ENCODE results near the gene KCNC2. TPM values are rescaled to one million over a fixed set of nuclear protein-coding genes. Genes with fewer than 3 reads are reported as not detected.
"Not testable (repeated sequence)": the region's sequence is repeated elsewhere in the genome, so short reads cannot be mapped to it uniquely, and the experiment has no call there.

KCNC2 gene
- total and polyA plus RNA-seq, 9 of the 15 experiments (the other 6 are each of a cell fraction or from before 2014, with no cell fraction given): not detected

DNA sequence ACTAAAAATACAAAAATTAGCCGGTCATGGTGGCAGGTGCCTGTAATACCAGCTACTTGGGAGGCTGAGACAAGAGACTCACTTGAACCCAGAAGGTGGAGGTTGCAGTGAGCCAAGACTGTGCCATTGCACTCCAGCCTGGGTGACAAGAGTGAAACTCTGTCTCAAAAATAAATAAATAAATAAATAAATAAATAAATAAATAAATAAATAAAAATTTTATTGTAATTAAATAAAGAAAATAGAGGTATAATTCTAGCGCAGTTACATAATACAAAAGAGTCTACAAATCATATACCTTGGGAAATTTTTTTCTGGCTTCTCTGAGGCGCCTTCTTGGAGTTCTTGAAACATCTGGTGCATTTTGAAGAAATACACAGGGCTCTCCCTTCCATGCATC lies 23.8 kb downstream of the KCNC2 start:
- DNase-seq (ENCODE audit: extremely low read depth in 1 of 4, low spot score in 3 of 4); POLR2A ChIA-PET; H3K79me2 ChIP-seq (ENCODE audit: control insufficient read depth, insufficient read depth, low read length); H3K9ac ChIP-seq (ENCODE audit: insufficient read depth in 1 of 2, low read depth in 2 of 2, low read length in 2 of 2); H3K27ac ChIP-seq (ENCODE audit: extremely low read depth, low read depth, low read length); intact Hi-C loops (cut with micrococcal nuclease); H3K36me3 ChIP-seq (ENCODE audit: control insufficient read depth, insufficient read depth, low read length); H4K20me1 ChIP-seq (replicated peaks; ENCODE audit: control insufficient read depth, insufficient read depth, low read length); CTCF ChIA-PET (ENCODE audit: low intra/inter-chr PET ratio); H3K27me3 ChIP-seq (ENCODE audit: control insufficient read depth in 2 of 2, insufficient read depth in 2 of 2, low read length in 2 of 2); H3K4me3 ChIP-seq; H3K9me3 ChIP-seq (replicated peaks; ENCODE audit: control insufficient read depth, insufficient read depth, low read depth, low read length); H2AFZ ChIP-seq (ENCODE audit: low read depth, low read length); H3K4me2 ChIP-seq (ENCODE audit: insufficient read depth, low read length); H3K9me1 ChIP-seq (ENCODE audit: control insufficient read depth, insufficient read depth, low read length); ATAC-seq; BruUV-seq (replicated peaks); FAIRE-seq; in situ Hi-C loops (cut with MboI); H3K4me1 ChIP-seq (replicated peaks in 1 of 2; ENCODE audit: control insufficient read depth in 2 of 2, insufficient read depth in 2 of 2, low read length in 2 of 2): not testable (repeated sequence)
- 0% methylated on average over 3 of the region's 3 CpGs for WGBS (ENCODE audit: insufficient coverage, low coverage, missing lambda C conversion rate)

DNA sequence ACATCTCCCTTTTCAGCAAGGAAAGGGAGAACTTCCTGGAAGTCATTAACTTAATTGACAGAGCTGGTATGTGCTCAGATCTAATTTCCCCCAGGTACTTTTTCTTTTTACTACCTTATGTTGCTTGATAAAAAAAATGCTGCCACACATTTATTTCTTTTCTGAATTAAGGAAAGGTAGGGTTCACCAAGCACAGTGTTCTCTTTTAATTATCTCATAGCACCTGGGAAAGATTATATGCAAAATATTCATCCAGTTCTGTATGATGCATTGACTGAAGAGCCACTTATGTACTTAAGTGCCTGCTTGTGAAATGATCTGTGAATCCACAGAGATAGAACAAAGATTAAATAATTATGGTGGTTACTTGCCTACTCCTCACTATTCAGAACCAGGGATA lies 25.1 kb downstream of the KCNC2 start:
- no peak overlapping the region for H2AFZ ChIP-seq (ENCODE audit: low read depth, low read length)
- in situ Hi-C loops (cut with MboI): no loop called here
- TF ChIP-seq ZNF212 (CRISPR knock-in tag; IDR thresholded peaks at IDR 0.05) (no peak), DNMT1 (IDR thresholded peaks at IDR 0.05) (no peak), NCOA2 (IDR thresholded peaks at IDR 0.05; ENCODE audit: partially characterized antibody in 2 of 2) (no peak), BHLHE40 (IDR thresholded peaks at IDR 0.05; ENCODE audit: low read length) (no peak), RAD51 (IDR thresholded peaks at IDR 0.05; ENCODE audit: borderline replicate concordance, low read depth) (no peak), XRCC3 (IDR thresholded peaks at IDR 0.05) (no peak), ZNF584 (CRISPR knock-in tag; IDR thresholded peaks at IDR 0.05; ENCODE audit: low read depth) (no peak)
- TF ChIP-seq, protein P1, sequence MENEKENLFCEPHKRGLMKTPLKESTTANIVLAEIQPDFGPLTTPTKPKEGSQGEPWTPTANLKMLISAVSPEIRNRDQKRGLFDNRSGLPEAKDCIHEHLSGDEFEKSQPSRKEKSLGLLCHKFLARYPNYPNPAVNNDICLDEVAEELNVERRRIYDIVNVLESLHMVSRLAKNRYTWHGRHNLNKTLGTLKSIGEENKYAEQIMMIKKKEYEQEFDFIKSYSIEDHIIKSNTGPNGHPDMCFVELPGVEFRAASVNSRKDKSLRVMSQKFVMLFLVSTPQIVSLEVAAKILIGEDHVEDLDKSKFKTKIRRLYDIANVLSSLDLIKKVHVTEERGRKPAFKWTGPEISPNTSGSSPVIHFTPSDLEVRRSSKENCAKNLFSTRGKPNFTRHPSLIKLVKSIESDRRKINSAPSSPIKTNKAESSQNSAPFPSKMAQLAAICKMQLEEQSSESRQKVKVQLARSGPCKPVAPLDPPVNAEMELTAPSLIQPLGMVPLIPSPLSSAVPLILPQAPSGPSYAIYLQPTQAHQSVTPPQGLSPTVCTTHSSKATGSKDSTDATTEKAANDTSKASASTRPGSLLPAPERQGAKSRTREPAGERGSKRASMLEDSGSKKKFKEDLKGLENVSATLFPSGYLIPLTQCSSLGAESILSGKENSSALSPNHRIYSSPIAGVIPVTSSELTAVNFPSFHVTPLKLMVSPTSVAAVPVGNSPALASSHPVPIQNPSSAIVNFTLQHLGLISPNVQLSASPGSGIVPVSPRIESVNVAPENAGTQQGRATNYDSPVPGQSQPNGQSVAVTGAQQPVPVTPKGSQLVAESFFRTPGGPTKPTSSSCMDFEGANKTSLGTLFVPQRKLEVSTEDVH (IDR thresholded peaks at IDR 0.05; ENCODE audit: low read depth, partially characterized antibody): no peak
- TF ChIP-seq, protein P2, sequence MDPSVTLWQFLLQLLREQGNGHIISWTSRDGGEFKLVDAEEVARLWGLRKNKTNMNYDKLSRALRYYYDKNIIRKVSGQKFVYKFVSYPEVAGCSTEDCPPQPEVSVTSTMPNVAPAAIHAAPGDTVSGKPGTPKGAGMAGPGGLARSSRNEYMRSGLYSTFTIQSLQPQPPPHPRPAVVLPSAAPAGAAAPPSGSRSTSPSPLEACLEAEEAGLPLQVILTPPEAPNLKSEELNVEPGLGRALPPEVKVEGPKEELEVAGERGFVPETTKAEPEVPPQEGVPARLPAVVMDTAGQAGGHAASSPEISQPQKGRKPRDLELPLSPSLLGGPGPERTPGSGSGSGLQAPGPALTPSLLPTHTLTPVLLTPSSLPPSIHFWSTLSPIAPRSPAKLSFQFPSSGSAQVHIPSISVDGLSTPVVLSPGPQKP (CRISPR knock-in tag; IDR thresholded peaks at IDR 0.05): no peak
- TF ChIP-seq, protein P3, sequence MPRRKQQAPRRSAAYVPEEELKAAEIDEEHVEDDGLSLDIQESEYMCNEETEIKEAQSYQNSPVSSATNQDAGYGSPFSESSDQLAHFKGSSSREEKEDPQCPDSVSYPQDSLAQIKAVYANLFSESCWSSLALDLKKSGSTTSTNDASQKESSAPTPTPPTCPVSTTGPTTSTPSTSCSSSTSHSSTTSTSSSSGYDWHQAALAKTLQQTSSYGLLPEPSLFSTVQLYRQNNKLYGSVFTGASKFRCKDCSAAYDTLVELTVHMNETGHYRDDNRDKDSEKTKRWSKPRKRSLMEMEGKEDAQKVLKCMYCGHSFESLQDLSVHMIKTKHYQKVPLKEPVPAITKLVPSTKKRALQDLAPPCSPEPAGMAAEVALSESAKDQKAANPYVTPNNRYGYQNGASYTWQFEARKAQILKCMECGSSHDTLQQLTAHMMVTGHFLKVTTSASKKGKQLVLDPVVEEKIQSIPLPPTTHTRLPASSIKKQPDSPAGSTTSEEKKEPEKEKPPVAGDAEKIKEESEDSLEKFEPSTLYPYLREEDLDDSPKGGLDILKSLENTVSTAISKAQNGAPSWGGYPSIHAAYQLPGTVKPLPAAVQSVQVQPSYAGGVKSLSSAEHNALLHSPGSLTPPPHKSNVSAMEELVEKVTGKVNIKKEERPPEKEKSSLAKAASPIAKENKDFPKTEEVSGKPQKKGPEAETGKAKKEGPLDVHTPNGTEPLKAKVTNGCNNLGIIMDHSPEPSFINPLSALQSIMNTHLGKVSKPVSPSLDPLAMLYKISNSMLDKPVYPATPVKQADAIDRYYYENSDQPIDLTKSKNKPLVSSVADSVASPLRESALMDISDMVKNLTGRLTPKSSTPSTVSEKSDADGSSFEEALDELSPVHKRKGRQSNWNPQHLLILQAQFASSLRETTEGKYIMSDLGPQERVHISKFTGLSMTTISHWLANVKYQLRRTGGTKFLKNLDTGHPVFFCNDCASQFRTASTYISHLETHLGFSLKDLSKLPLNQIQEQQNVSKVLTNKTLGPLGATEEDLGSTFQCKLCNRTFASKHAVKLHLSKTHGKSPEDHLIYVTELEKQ (CRISPR knock-in tag; IDR thresholded peaks at IDR 0.05): no peak

More for the DNA sequence above, 25.1 kb downstream of the KCNC2 start:
- no peak overlapping the region for H3K9ac ChIP-seq (ENCODE audit: insufficient read depth in 1 of 2, low read depth in 2 of 2, low read length in 2 of 2)
- BruUV-seq (replicated peaks): no TSS peak
- no peaks in the 10 kb centered on the region for H4K20me1 ChIP-seq (replicated peaks; ENCODE audit: control insufficient read depth, insufficient read depth, low read length)
- ATAC-seq (no peak), FAIRE-seq (no peak), DNase-seq (ENCODE audit: extremely low read depth in 1 of 4, low spot score in 3 of 4) (no peak)
- no peak overlapping the region for H3K4me3 ChIP-seq
- H3K36me3 ChIP-seq (ENCODE audit: control insufficient read depth, insufficient read depth, low read length): no peaks in the 10 kb centered on the region
- intact Hi-C loops (cut with micrococcal nuclease): no loop called here
- no peaks in the 10 kb centered on the region for H3K4me1 ChIP-seq (replicated peaks in 1 of 2; ENCODE audit: control insufficient read depth in 2 of 2, insufficient read depth in 2 of 2, low read length in 2 of 2)
- H3K27me3 ChIP-seq (ENCODE audit: control insufficient read depth in 2 of 2, insufficient read depth in 2 of 2, low read length in 2 of 2): no peaks in the 10 kb centered on the region
- no peaks in the 10 kb centered on the region for H3K9me1 ChIP-seq (ENCODE audit: control insufficient read depth, insufficient read depth, low read length)
- CTCF ChIA-PET (ENCODE audit: low intra/inter-chr PET ratio): no interaction called here
- POLR2A ChIA-PET: no interaction called here
- H3K79me2 ChIP-seq (ENCODE audit: control insufficient read depth, insufficient read depth, low read length): no peaks in the 10 kb centered on the region
- no peak overlapping the region for H3K4me2 ChIP-seq (ENCODE audit: insufficient read depth, low read length)
- no peak overlapping the region for H3K27ac ChIP-seq (ENCODE audit: extremely low read depth, low read depth, low read length)
- no peaks in the 10 kb centered on the region for H3K9me3 ChIP-seq (replicated peaks; ENCODE audit: control insufficient read depth, insufficient read depth, low read depth, low read length)
